HG03520 (cell line): ENCODE results near the gene PFKL.

Experiments used
- ATAC-seq: cut with Tn5 transposase; IDR thresholded peaks from one replicate; pipeline ENCODE4 v1.9.1; 2021; ENCODE audit warnings: mild to moderate bottlenecking, moderate library complexity; ENCODE audit not compliant: unreplicated experiment

PFKL gene

DNA sequence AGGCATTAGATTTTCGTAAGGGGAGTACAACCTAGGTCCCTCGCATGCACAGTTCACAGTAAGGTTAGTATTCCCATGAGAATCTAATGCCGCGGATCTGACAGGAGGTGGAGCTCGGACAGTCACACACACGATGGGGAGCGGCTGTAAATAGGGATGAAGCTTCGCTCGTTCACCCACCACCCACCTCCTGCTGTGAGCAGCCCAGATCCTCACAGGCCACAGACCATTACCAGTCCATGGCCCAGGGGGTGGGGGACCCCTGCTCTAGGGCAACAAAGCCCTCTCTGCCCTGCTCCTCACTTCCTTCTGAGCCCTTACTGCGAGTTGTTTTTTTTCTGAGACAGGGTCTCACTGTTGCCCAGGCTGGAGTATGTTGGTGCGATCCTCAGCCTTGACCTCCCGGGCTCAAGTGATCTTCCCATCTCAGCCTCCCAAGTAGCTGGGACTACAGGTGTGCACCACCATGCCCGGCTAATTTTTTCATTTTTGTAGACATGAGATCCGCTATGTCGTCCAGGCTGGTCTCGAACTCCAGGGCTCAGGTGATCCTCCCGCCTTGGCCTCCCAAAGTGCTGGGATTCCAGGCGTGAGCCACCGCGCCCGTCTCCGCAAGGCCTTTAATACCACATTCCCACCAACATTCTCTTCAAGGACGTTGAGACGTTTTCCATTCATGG is 74.9 kb downstream of the PFKL start:
- no peak for ATAC-seq

- ATAC-seq = no peak
Measured at GRCh38 chr21:44375281-44375651, 75.4 kb downstream of the PFKL start.

GRCh38 chr21:44375761-44376241 is 75.9 kb downstream of the PFKL start:
- ATAC-seq = no peak

DNA sequence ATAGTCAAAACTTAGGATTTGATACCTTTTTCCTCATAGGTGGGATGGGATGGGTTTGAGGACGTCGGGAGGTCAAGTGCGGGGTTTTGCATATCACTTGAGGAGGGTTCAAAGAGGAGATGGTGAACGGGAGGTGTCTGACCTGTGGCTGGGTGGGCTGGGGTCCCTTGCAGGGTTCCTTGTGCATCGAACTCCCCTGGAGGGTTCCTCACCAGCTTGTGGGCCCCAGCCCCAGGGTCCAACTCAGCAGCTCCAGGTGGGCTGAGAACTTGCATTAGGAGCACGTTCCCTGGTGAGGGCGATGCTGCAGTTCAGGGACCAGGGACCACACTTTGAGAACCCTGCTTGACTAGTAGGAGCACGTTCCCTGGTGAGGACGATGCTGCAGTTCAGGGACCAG is 76.8 kb downstream of the PFKL start:
- ATAC-seq = no peak
